ENCODE measurements around the gene GRPEL1.

DNA sequence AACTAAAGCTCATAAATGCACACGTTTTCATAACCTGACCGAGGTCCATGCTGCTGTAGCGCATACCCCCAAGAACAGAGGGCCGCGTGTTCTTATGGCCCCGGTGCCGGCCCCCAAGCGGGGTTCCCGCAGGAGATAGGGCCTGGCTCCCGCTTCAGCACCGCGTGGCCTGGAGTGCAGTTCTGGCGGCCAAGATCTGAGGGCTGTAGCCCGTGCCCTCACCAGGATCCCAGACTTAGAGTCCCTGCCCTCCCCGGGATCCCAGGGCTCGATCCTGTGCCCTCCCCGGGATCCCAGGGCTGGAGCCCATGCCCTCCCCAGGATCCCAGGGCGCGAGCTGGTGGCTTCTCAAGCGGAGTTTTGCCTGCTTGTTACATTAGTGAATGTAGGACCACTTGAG, 1.0 kb upstream of the GRPEL1 start:
- TF ChIP-seq, protein P1, sequence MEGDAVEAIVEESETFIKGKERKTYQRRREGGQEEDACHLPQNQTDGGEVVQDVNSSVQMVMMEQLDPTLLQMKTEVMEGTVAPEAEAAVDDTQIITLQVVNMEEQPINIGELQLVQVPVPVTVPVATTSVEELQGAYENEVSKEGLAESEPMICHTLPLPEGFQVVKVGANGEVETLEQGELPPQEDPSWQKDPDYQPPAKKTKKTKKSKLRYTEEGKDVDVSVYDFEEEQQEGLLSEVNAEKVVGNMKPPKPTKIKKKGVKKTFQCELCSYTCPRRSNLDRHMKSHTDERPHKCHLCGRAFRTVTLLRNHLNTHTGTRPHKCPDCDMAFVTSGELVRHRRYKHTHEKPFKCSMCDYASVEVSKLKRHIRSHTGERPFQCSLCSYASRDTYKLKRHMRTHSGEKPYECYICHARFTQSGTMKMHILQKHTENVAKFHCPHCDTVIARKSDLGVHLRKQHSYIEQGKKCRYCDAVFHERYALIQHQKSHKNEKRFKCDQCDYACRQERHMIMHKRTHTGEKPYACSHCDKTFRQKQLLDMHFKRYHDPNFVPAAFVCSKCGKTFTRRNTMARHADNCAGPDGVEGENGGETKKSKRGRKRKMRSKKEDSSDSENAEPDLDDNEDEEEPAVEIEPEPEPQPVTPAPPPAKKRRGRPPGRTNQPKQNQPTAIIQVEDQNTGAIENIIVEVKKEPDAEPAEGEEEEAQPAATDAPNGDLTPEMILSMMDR (IDR thresholded peaks at IDR 0.05), result no peak
- TF ChIP-seq POLR2A (IDR thresholded peaks at IDR 0.05), result no peak

All from body of pancreas (tissue), 4 donors.